ENCODE results near the gene HSD17B10. TPM values are rescaled to one million over a fixed set of nuclear protein-coding genes. Genes with fewer than 3 reads are reported as not detected.

The HSD17B10 gene
- 10 to 100 TPM; 12.5 to 47.5 (median 42.2) TPM for total RNA-seq

GRCh38 chrX:53433651-53434639 lies at the start of gene HSD17B10:
Gene HSD17B10 (minus strand): TSS chrX:53434370. CDS start chrX:53434345, 25 bp downstream.
- Histone ChIP-seq H3K9me3 (no peaks in the 10 kb centered on the region), H3K27ac (peak within 1 kb of the TSS; percentile 66 to 86 (median 79)), H3K4me3 (peak within 1 kb of the TSS; percentile 18 to 69 (median 48)), H3K27me3 (no peaks in the 10 kb centered on the region), H3K36me3 (no peaks in the 10 kb centered on the region), H3K4me1 (peaks cover 0 to 9% (median 6%) of the 10 kb centered on the region in 4 donors)
- in situ Hi-C loops (cut with MboI; ENCODE audit: low pct_ligation_motif_present in 1 of 4, low pct_unique_long_range_greater_than_20kb in 1 of 4, low sequenced_read_pairs in 3 of 4) = loop anchor here in 1 of 4 donors (25.0 kb wide), 1 partner anchor 122 kb away; no protein-coding TSS in a partner anchor
- TF ChIP-seq POLR2A (IDR thresholded peaks at IDR 0.05) = peak; percentile 48
- TF ChIP-seq, protein P1, sequence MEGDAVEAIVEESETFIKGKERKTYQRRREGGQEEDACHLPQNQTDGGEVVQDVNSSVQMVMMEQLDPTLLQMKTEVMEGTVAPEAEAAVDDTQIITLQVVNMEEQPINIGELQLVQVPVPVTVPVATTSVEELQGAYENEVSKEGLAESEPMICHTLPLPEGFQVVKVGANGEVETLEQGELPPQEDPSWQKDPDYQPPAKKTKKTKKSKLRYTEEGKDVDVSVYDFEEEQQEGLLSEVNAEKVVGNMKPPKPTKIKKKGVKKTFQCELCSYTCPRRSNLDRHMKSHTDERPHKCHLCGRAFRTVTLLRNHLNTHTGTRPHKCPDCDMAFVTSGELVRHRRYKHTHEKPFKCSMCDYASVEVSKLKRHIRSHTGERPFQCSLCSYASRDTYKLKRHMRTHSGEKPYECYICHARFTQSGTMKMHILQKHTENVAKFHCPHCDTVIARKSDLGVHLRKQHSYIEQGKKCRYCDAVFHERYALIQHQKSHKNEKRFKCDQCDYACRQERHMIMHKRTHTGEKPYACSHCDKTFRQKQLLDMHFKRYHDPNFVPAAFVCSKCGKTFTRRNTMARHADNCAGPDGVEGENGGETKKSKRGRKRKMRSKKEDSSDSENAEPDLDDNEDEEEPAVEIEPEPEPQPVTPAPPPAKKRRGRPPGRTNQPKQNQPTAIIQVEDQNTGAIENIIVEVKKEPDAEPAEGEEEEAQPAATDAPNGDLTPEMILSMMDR (IDR thresholded peaks at IDR 0.05) = no peak
- no peak for TF ChIP-seq EP300 (IDR thresholded peaks at IDR 0.05; ENCODE audit: low read depth)
- TF ChIP-seq POLR2AphosphoS5 (IDR thresholded peaks at IDR 0.05) = peak; percentile 74 to 77 (median 75)
- DNase-seq = peak; percentile 92
- 50% methylated on average over 40 of the region's 61 CpGs; no CpG with 5 or more reads in 1 of the 2 donors for WGBS, 2 donors (ENCODE audit: low coverage in 1 of 2)
- intact Hi-C loops (cut with DNase I; ENCODE audit: low total_unique reads) = loop anchor here (10.0 kb wide), 1 partner anchor 119 kb away; no protein-coding TSS in a partner anchor

DNA sequence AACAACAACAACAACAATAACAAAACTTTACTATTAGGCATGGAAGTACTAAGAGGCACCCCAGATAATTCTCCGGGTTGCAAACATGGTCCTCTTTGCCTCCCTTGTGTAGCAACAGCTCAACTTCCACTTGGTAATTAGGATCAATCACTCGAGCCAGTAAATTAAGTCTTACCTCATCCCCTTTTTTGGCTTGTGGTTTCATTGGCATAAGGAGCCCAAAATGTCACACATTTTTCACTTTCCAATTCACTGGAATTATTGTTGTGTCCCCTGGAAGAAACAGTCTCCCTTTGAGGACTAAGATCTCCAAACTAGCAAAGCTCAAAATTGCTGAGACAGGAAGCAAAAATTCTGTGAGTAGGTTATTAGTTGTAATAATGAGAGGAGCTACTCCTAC lies 49.2 kb upstream of the HSD17B10 start:
- Histone ChIP-seq H3K4me3 (no peak overlapping the region), H3K36me3 (no peaks in the 10 kb centered on the region), H3K9me3 (no peaks in the 10 kb centered on the region), H3K27ac (no peak overlapping the region), H3K4me1 (no peaks in the 10 kb centered on the region), H3K27me3 (no peaks in the 10 kb centered on the region)
- 64% methylated on average over 2 of the region's 2 CpGs; no CpG with 5 or more reads in 1 of the 2 donors for WGBS, 2 donors (ENCODE audit: low coverage in 1 of 2)
- intact Hi-C loops (cut with DNase I; ENCODE audit: low total_unique reads) = no loop called here
- TF ChIP-seq EP300 (IDR thresholded peaks at IDR 0.05; ENCODE audit: low read depth) (no peak), POLR2AphosphoS5 (IDR thresholded peaks at IDR 0.05) (no peak), POLR2A (IDR thresholded peaks at IDR 0.05) (no peak)
- TF ChIP-seq, protein P1 (IDR thresholded peaks at IDR 0.05) = no peak
- DNase-seq = no peak
- in situ Hi-C loops (cut with MboI; ENCODE audit: low pct_ligation_motif_present in 1 of 4, low pct_unique_long_range_greater_than_20kb in 1 of 4, low sequenced_read_pairs in 3 of 4) = loop anchor here in 1 of 4 donors (25.0 kb wide), 1 partner anchor 171 kb away; no protein-coding TSS in a partner anchor

GRCh38 chrX:53481816-53482465 lies 47.8 kb upstream of the HSD17B10 start:
- Histone ChIP-seq H3K4me1 (no peaks in the 10 kb centered on the region), H3K9me3 (no peaks in the 10 kb centered on the region), H3K4me3 (no peak overlapping the region), H3K27ac (no peak overlapping the region), H3K27me3 (no peaks in the 10 kb centered on the region), H3K36me3 (no peaks in the 10 kb centered on the region)
- intact Hi-C loops (cut with DNase I; ENCODE audit: low total_unique reads) (no loop called here), in situ Hi-C loops (cut with MboI; ENCODE audit: low pct_ligation_motif_present in 1 of 4, low pct_unique_long_range_greater_than_20kb in 1 of 4, low sequenced_read_pairs in 3 of 4) (loop anchor here in 1 of 4 donors (25.0 kb wide), 1 partner anchor 170 kb away; no protein-coding TSS in a partner anchor)
- WGBS, 2 donors (ENCODE audit: low coverage in 1 of 2) = 39% methylated on average over 2 of the region's 2 CpGs; no CpG with 5 or more reads in 1 of the 2 donors
- TF ChIP-seq POLR2A (IDR thresholded peaks at IDR 0.05) = no peak
- TF ChIP-seq POLR2AphosphoS5 (IDR thresholded peaks at IDR 0.05) = no peak
- TF ChIP-seq, protein P1 (IDR thresholded peaks at IDR 0.05) = peak; percentile 34 to 60 (median 55)
- no peak for TF ChIP-seq EP300 (IDR thresholded peaks at IDR 0.05; ENCODE audit: low read depth)
- DNase-seq = peak; percentile 66
